Body of pancreas (tissue), 4 donors: ENCODE results near the gene TTLL9.

Source experiments
- POLR2A ChIP-seq, 3 donors: fragments of 450-650 bp; IDR thresholded peaks; one replicate each; pipeline ENCODE4 v1.6.1; 2016; ENCODE audit warnings: antibody characterized with exemption in 3 of 3, mild to moderate bottlenecking in 2 of 3
- TF ChIP-seq, protein P1 (sequence below), 7 experiments: fragments of 450-650 bp in 4 of 7; fragments of 200-600 bp in 3 of 7; sonication (generic) in 3 of 7; IDR thresholded peaks; one replicate each; pipeline ENCODE4 v1.5.1; 2016 to 2019; ENCODE audit warnings: antibody characterized with exemption in 7 of 7

DNA sequence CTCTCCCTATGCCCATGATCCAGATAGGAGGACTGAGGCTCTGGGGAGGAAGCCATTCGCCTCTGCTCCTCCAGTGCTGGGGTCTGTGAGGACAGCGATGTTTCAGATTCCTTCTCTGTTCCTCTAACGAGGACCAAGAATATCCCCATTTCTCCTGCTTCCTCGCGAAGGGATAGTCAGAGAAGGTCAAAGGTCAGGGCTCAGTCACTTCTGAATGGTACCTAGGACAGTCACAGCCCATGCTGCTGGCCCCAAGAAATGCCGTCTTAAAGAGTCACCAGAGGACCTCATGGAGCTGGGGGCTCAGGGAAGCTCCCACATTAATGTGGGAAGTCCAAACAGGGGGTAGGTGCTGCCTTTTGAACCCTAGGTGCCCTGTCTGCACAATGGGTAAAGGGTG is 27.1 kb upstream of the TTLL9 start:
- TF ChIP-seq, protein P1, sequence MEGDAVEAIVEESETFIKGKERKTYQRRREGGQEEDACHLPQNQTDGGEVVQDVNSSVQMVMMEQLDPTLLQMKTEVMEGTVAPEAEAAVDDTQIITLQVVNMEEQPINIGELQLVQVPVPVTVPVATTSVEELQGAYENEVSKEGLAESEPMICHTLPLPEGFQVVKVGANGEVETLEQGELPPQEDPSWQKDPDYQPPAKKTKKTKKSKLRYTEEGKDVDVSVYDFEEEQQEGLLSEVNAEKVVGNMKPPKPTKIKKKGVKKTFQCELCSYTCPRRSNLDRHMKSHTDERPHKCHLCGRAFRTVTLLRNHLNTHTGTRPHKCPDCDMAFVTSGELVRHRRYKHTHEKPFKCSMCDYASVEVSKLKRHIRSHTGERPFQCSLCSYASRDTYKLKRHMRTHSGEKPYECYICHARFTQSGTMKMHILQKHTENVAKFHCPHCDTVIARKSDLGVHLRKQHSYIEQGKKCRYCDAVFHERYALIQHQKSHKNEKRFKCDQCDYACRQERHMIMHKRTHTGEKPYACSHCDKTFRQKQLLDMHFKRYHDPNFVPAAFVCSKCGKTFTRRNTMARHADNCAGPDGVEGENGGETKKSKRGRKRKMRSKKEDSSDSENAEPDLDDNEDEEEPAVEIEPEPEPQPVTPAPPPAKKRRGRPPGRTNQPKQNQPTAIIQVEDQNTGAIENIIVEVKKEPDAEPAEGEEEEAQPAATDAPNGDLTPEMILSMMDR (IDR thresholded peaks at IDR 0.05): no peak
- no peak for TF ChIP-seq POLR2A (IDR thresholded peaks at IDR 0.05)
